Loucy (cell line): Measurements from ENCODE around the gene PLPPR3.

Experiments used
- H2AFZ ChIP-seq: fragments of 200-600 bp; sonication (generic); 2 replicates; pipeline ENCODE4 v1.6.0; 2016; ENCODE audit warnings: antibody characterized with exemption, mild to moderate bottlenecking, low read length, moderate library complexity
- H3F3A ChIP-seq: fragments of 200-600 bp; 2 replicates; pipeline ENCODE4 v1.6.0; 2016; ENCODE audit warnings: antibody characterized with exemption, low read depth, mild to moderate bottlenecking
- H3K27me3 ChIP-seq: fragments of 200-600 bp; sonication (generic); 2 replicates; pipeline ENCODE4 v1.6.1; 2014; ENCODE audit warnings: low read length, mild to moderate bottlenecking; ENCODE audit not compliant: insufficient read depth, poor library complexity, severe bottlenecking
- H3K36me3 ChIP-seq: fragments of 200-600 bp; sonication (generic); 2 replicates; pipeline ENCODE4 v1.6.1; 2016; ENCODE audit warnings: low read length; ENCODE audit not compliant: insufficient read depth
- H3K4me1 ChIP-seq: fragments of 200-600 bp; sonication (generic); 2 replicates; pipeline ENCODE4 v1.5.1; 2014; ENCODE audit warnings: low read length, mild to moderate bottlenecking; ENCODE audit not compliant: insufficient read depth, poor library complexity, severe bottlenecking
- H3K4me2 ChIP-seq: fragments of 200-600 bp; sonication (generic); 2 replicates; pipeline ENCODE4 v1.6.0; 2014; ENCODE audit warnings: antibody characterized with exemption, low read length, low read depth, mild to moderate bottlenecking; ENCODE audit not compliant: poor library complexity, severe bottlenecking
- H3K4me3 ChIP-seq: fragments of 200-600 bp; sonication (generic); 2 replicates; pipeline ENCODE4 v1.5.1; 2014; ENCODE audit warnings: low read length, mild to moderate bottlenecking, mixed read lengths; ENCODE audit not compliant: poor library complexity, severe bottlenecking
- H3K79me2 ChIP-seq: fragments of 200-600 bp; sonication (generic); 2 replicates; pipeline ENCODE4 v1.6.1; 2014; ENCODE audit warnings: low read length; ENCODE audit not compliant: insufficient read depth
- H3K9ac ChIP-seq: fragments of 200-600 bp; sonication (generic); 2 replicates; pipeline ENCODE4 v1.6.0; 2014; ENCODE audit warnings: mild to moderate bottlenecking, low read depth, low read length, moderate library complexity; ENCODE audit not compliant: poor library complexity, severe bottlenecking
- H3K9me2 ChIP-seq: fragments of 200-600 bp; sonication (generic); replicated peaks from 2 replicates; pipeline ENCODE4 v1.6.1; 2016; ENCODE audit warnings: low read depth, low read length, mixed read lengths
- H3K9me3 ChIP-seq: fragments of 200-600 bp; sonication (generic); 2 replicates; pipeline ENCODE4 v1.6.1; 2014; ENCODE audit warnings: mild to moderate bottlenecking, antibody characterized with exemption, low read length, low read depth; ENCODE audit not compliant: insufficient read depth
- H4K20me1 ChIP-seq: fragments of 200-600 bp; sonication (generic); 2 replicates; pipeline ENCODE4 v1.6.0; 2014; ENCODE audit warnings: antibody characterized with exemption, low read length, mild to moderate bottlenecking; ENCODE audit not compliant: insufficient read depth, poor library complexity, severe bottlenecking
- CTCF ChIP-seq: fragments of 200-600 bp; sonication (generic); conservative IDR thresholded peaks from 2 replicates; pipeline ENCODE4 v1.5.1; 2014; ENCODE audit warnings: mild to moderate bottlenecking, antibody characterized with exemption, low read length
- EZH2phosphoT487 ChIP-seq: fragments of 200-600 bp; IDR thresholded peaks from 2 replicates; pipeline ENCODE4 v1.6.1; 2018; ENCODE audit warnings: antibody characterized with exemption, mild to moderate bottlenecking, moderate library complexity, borderline replicate concordance

PLPPR3 gene

DNA sequence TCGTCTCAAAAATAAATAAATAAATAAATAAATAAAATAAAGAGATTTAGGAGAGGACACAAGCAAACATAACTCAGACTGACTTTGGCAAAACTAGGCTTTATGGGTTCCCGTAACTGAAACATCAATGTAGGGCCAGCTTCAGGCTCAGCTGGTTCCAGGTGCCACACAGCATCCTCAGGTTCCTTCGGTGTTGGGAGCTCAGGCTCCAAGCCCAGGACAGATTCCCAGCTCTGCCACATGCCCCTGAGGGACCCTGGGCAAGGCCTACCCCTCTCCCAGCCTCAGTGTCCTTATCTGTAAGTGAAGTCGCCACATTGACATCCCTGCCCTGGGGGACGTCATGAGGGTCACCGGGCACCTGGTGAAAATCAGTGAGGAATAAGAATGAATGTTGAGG lies 52.1 kb downstream of the PLPPR3 start:
- Histone ChIP-seq H3K4me1 (no peaks in the 10 kb centered on the region), H3K4me2 (no peak overlapping the region), H2AFZ (no peak overlapping the region), H3K9me3 (no peaks in the 10 kb centered on the region), H3K9ac (no peak overlapping the region), H3K9me2 (no peaks in the 10 kb centered on the region), H3K27me3 (no peaks in the 10 kb centered on the region), H3K36me3 (no peaks in the 10 kb centered on the region), H3K79me2 (no peaks in the 10 kb centered on the region), H4K20me1 (no peaks in the 10 kb centered on the region), H3K4me3 (no peak overlapping the region), H3F3A (no peaks in the 10 kb centered on the region)
- TF ChIP-seq CTCF = no peak
- no peak for TF ChIP-seq EZH2phosphoT487

GRCh38 chr19:768424-768823 lies 53.3 kb downstream of the PLPPR3 start:
- no peak overlapping the region for H3K4me3 ChIP-seq
- no peaks in the 10 kb centered on the region for H3K79me2 ChIP-seq
- H2AFZ ChIP-seq = no peak overlapping the region
- H3K9me3 ChIP-seq = no peaks in the 10 kb centered on the region
- no peaks in the 10 kb centered on the region for H3K4me1 ChIP-seq
- no peak overlapping the region for H3K9ac ChIP-seq
- H3K9me2 ChIP-seq = no peaks in the 10 kb centered on the region
- H3K4me2 ChIP-seq = no peak overlapping the region
- H3K27me3 ChIP-seq = no peaks in the 10 kb centered on the region
- no peaks in the 10 kb centered on the region for H3K36me3 ChIP-seq
- no peaks in the 10 kb centered on the region for H4K20me1 ChIP-seq
- no peak for TF ChIP-seq EZH2phosphoT487
- TF ChIP-seq CTCF = no peak
- no peaks in the 10 kb centered on the region for H3F3A ChIP-seq

GRCh38 chr19:765179-765738 lies 56.5 kb downstream of the PLPPR3 start:
- no peak overlapping the region for H3K9ac ChIP-seq
- no peaks in the 10 kb centered on the region for H3K36me3 ChIP-seq
- no peaks in the 10 kb centered on the region for H4K20me1 ChIP-seq
- no peaks in the 10 kb centered on the region for H3F3A ChIP-seq
- H2AFZ ChIP-seq = no peak overlapping the region
- no peak overlapping the region for H3K4me3 ChIP-seq
- H3K79me2 ChIP-seq = no peaks in the 10 kb centered on the region
- no peaks in the 10 kb centered on the region for H3K9me3 ChIP-seq
- no peaks in the 10 kb centered on the region for H3K4me1 ChIP-seq
- no peaks in the 10 kb centered on the region for H3K27me3 ChIP-seq
- no peak overlapping the region for H3K4me2 ChIP-seq
- TF ChIP-seq EZH2phosphoT487 (no peak), CTCF (no peak)
- H3K9me2 ChIP-seq = no peaks in the 10 kb centered on the region
